GM18511 (cell line): Measurements from ENCODE around the gene PUSL1.

Experiments
- ATAC-seq: cut with Tn5 transposase; IDR thresholded peaks from one replicate; pipeline ENCODE4 v1.9.1; 2021; ENCODE audit warnings: mild to moderate bottlenecking, moderate library complexity; ENCODE audit not compliant: unreplicated experiment

The PUSL1 gene

GRCh38 chr1:1336931-1337792 is 28.8 kb downstream of the PUSL1 start:
- ATAC-seq = no peak

DNA sequence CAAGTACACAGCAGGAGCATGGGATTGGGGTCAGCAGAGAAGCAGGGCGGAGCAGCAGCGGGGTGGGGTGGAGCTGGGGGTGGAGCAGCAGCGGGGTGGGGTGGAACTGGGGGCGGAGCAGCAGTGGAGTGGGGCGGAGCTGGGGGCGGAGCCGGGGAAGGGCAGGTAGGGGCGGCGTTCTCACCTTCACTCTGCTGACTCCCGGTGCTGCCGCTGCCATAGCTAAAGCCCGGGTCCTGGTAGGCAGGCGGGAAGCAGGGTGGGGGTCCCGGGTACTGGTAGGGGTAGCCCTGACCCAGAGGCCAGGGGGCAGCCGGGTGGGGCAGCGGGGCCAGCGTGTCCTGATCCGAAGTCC is 29.4 kb downstream of the PUSL1 start:
- ATAC-seq = no peak

- ATAC-seq = no peak
Observed at GRCh38 chr1:1338278-1338677, 29.9 kb downstream of the PUSL1 start.

GRCh38 chr1:1340185-1340584 is 31.8 kb downstream of the PUSL1 start:
- no peak for ATAC-seq

DNA sequence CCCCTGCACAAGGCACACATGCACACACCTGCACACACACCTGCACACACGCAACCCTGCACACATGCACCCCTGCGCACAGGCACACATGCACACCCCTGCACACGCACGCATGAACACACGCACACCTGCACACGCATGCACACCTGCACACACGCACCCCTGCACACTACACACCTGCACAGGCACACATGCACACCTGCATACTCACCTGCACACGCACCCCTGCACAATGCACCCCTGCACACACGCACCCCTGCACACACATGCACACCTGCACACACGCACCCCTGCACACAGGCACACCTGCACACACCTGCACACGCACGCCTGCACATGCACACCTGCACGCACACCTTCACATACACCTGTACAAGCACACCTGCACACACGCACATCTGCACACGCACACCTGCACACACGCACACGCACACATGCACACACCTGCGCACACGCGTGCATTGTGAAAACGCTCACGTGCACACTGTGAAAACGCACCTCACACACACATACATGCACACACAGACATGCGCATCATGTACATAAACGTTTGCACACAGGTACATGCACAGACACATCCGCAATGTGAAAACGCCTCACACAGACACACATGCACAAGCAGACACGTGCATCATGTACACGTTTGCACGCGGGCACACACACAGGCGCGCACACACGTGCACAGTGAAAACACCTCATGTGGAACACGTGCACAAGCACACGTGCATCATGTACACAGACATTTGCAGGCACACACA is 32.6 kb downstream of the PUSL1 start:
- ATAC-seq = no peak

- ATAC-seq = no peak
Observed at GRCh38 chr1:1341549-1342021, 33.2 kb downstream of the PUSL1 start.

- no peak for ATAC-seq
Observed at GRCh38 chr1:1342061-1342562, 33.7 kb downstream of the PUSL1 start.

- ATAC-seq = no peak
Observed at GRCh38 chr1:1342584-1343115, 34.3 kb downstream of the PUSL1 start.

DNA sequence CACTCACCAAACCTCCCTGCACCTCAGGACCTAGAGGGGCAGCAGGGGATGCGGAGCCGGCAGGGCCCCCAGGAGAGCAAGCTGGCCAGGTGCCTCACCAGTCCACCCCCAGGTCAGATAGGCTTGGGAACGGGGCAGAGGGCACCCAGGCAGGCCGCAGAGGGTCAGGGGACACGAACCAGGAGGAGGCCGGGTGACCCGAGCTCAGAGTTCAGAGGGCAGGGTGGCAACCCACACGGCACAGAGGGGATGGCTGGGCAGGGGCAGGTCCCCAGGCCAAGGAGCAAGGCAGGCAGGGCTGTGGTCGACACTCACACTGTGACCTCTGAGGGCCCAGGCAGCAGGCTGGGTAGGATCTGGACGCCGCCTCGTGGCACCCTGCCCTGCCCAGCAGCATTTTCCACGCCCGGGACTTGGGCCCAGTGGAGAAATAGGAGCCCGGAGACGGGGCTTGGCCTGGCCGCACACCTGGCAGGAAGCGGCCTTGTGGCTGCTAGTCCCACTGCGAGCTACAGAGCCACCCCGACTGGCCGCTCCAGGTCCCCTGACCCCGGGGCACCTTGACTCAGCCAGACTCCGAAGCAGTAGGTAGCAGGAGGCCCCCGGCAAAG is 35.5 kb downstream of the PUSL1 start:
- ATAC-seq = no peak

- no peak for ATAC-seq
Observed at GRCh38 chr1:1344655-1345361, 36.4 kb downstream of the PUSL1 start.

DNA sequence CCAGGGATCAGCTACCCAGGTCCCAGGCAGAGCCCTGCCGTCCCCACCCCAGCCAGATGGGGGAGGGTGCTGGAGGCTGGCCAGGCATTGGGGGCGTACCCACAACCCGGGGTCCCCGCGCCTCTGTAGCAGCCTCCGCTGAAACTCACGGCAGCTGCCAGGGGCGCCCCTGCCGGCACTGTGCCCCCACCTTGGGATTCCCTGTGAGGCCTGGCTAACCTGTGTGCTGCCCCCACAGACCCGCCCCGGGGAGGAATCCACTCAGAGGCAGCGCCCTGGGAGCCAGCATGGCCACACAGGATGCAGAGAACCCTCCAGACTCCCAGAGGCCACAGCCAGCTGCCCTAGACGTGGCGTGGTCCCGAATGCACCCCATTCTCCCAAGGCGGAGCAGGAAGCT is 37.0 kb downstream of the PUSL1 start:
- no peak for ATAC-seq

DNA sequence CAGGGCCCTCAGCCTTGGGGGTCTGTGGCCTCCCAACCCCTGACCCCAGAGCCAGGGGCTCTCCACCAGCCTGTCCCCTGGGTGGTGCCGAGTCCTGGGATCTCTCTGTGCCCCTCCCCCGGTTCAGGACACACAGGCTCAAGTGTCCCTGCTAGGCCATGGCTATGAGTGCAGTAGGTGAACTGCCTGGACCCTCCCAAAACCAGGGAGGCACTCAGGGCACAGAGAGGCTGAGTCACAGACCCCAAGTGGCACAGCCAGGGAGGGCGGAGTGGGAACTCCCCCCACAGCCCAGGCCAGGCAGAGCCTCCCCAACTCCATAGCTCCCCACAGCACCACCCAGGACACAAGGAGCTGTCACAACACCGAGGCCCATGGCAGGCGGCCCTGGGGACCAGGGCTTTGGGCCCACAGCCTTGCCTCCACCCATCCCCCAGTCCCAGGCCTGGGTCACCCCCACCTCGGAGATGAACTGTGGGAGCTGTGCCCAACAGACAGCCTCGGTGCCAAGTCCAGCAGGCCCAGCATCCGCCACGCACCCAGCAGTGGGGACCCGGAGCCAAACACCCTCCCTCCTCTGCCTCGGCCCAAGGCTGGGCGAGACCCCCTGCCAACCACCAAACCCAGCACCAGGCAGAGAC is 37.6 kb downstream of the PUSL1 start:
- no peak for ATAC-seq

DNA sequence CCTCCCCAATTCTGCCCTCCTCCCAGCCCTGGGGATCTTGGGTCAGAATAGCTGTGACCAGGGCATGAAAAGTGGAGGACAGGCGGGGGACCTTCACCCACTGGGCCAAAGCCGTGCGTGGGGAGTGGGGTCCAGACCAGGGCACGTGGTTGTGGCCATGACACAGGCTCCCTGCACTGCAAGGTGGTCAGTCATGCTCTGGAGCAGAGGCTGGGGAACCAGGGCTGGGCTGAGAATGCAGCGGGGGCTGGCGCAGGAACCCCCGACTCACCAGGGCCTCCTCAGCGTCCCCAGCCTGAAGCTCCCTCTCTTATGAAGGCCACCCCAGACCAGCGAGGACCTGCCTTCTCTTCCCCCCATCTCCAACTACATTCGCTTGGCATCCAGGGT is 38.1 kb downstream of the PUSL1 start:
- no peak for ATAC-seq

- ATAC-seq = no peak
Observed at GRCh38 chr1:1347026-1347595, 38.7 kb downstream of the PUSL1 start.

- no peak for ATAC-seq
Observed at GRCh38 chr1:1347663-1348419, 39.4 kb downstream of the PUSL1 start.

- ATAC-seq = peak; percentile 36
Observed at GRCh38 chr1:1348420-1349255, 40.2 kb downstream of the PUSL1 start.

DNA sequence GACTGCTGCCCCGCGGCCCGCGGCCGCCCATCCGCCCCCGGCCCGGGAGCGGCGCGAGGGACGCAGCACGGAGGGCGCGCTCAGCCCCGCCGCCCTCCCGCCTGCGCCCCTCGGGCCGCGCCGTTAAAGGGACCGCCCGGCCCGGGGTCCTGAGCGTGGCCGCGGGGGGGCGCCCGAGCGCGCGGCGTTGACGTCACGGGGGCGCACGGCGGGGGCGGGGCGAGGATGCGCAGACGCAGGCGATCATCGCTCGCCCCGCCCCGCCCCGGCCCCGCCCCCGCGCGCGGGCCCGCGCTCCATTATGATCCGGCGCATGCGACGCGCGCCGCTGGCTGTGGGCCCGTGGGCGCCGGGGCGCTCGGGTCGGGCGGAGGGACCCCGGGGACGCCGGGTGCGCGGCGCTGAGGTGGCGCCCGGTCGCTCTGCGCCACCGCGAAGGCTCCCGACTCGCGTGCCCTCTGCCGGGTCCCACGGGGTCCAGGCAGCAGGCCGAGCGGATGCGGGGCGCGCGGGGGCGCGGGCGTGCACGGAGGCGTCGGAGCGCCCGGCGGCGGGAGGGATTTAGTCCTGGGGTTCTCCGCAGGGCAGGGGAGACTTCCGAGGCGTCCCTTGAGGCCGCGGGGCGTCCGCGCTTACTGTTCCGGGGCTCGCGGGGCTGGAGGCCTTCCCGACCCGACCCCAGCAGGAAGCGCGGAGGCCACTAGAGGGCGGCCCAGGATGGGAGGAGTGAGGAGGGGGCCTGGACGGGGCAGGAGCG is 41.0 kb downstream of the PUSL1 start, which contains the start of gene DVL1:
TSS of gene DVL1 (minus strand) at position 163 of the 757 bp plus-strand sequence. CDS start 353 bp downstream, outside the sequence.
- ATAC-seq = peak; percentile 77
